ENCODE data around the gene NYAP1. TPM values are rescaled to one million over a fixed set of nuclear protein-coding genes. Genes with fewer than 3 reads are reported as not detected.

NYAP1 gene
- polyA plus RNA-seq, 1 donor (not counting 4 experiments of a cell fraction or from before 2014, with no cell fraction given) = 0.16 TPM

GRCh38 chr7:100464791-100465190, 18.9 kb upstream of the NYAP1 start:
- no peak for TF ChIP-seq EZH2 (IDR thresholded peaks at IDR 0.05; ENCODE audit: low read length)
- TF ChIP-seq, protein P1, sequence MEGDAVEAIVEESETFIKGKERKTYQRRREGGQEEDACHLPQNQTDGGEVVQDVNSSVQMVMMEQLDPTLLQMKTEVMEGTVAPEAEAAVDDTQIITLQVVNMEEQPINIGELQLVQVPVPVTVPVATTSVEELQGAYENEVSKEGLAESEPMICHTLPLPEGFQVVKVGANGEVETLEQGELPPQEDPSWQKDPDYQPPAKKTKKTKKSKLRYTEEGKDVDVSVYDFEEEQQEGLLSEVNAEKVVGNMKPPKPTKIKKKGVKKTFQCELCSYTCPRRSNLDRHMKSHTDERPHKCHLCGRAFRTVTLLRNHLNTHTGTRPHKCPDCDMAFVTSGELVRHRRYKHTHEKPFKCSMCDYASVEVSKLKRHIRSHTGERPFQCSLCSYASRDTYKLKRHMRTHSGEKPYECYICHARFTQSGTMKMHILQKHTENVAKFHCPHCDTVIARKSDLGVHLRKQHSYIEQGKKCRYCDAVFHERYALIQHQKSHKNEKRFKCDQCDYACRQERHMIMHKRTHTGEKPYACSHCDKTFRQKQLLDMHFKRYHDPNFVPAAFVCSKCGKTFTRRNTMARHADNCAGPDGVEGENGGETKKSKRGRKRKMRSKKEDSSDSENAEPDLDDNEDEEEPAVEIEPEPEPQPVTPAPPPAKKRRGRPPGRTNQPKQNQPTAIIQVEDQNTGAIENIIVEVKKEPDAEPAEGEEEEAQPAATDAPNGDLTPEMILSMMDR (optimal IDR thresholded peaks at IDR 0.05 in 1 of 3, IDR thresholded peaks at IDR 0.05 in 1 of 3, conservative IDR thresholded peaks at IDR 0.05 in 1 of 3; ENCODE audit: extremely low read depth in 1 of 3, insufficient read depth in 2 of 3, low read length in 3 of 3) = no peak
- dilution Hi-C loops (cut with MboI; ENCODE audit: extremely low pct_ligation_motif_present, low sequenced_read_pairs) = no loop called here

DNA sequence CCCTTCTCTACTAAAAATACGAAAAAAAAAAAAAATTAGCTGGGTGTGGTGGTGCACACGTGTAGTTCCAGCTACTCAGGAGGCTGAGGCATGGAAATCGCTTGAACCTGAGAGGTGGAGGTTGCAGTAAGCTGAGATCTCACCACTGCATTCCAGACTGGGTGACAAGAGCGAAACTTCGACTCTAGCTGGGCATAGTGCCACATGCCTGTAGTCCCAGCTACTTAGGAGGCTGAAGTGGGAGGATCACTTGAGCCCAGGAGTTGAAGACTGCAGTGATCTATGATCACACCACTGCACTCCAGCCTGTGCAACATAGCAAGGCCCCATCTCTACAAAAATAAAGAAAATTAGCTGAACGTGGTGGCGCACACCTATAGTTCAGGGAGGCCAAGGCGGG, 18.4 kb upstream of the NYAP1 start:
- Histone ChIP-seq H3K9me1 (ENCODE audit: control insufficient read depth, extremely low read depth, insufficient read depth, low read length) (no peaks in the 10 kb centered on the region), H4K20me1 (ENCODE audit: control insufficient read depth, extremely low read depth, insufficient read depth, low read length) (no peaks in the 10 kb centered on the region), H3K4me3 (ENCODE audit: control insufficient read depth in 2 of 3, extremely low read depth in 1 of 3, insufficient read depth in 2 of 3, low read depth in 1 of 3, low read length in 3 of 3) (no peak overlapping the region), H3K36me3 (ENCODE audit: control insufficient read depth in 2 of 2, extremely low read depth in 1 of 2, insufficient read depth in 2 of 2, low read length in 2 of 2) (peaks cover 11 to 20% of the 10 kb centered on the region in 2 experiments), H3K27me3 (ENCODE audit: control insufficient read depth, extremely low read depth, insufficient read depth, low read length) (no peaks in the 10 kb centered on the region), H3K9ac (ENCODE audit: control insufficient read depth, extremely low read depth, insufficient read depth, low read length) (no peak overlapping the region), H3K27ac (ENCODE audit: control insufficient read depth, insufficient read depth, low read length) (no peak overlapping the region), H2AFZ (ENCODE audit: control insufficient read depth, low read length) (no peak overlapping the region), H3K4me2 (ENCODE audit: control insufficient read depth, extremely low read depth, insufficient read depth, low read depth, low read length) (no peak overlapping the region), H3K4me1 (ENCODE audit: control insufficient read depth, extremely low read depth, insufficient read depth, low read length) (no peaks in the 10 kb centered on the region), H3K79me2 (ENCODE audit: control insufficient read depth, insufficient read depth, low read length) (no peaks in the 10 kb centered on the region), H3K9me3 (ENCODE audit: control insufficient read depth, low read depth, low read length) (no peaks in the 10 kb centered on the region)
- TF ChIP-seq, protein P1 (optimal IDR thresholded peaks at IDR 0.05 in 1 of 3, IDR thresholded peaks at IDR 0.05 in 1 of 3, conservative IDR thresholded peaks at IDR 0.05 in 1 of 3; ENCODE audit: extremely low read depth in 1 of 3, insufficient read depth in 2 of 3, low read length in 3 of 3) = no peak
- no peak for TF ChIP-seq EZH2 (IDR thresholded peaks at IDR 0.05; ENCODE audit: low read length)
- FAIRE-seq (no peak), DNase-seq (ENCODE audit: low read depth, low spot score) (no peak)
- dilution Hi-C loops (cut with MboI; ENCODE audit: extremely low pct_ligation_motif_present, low sequenced_read_pairs) = no loop called here

More at GRCh38 chr7:100464791-100465190, 18.9 kb upstream of the NYAP1 start:
- peaks cover 11 to 20% of the 10 kb centered on the region in 2 experiments for H3K36me3 ChIP-seq (ENCODE audit: control insufficient read depth in 2 of 2, extremely low read depth in 1 of 2, insufficient read depth in 2 of 2, low read length in 2 of 2)
- no peak overlapping the region for H2AFZ ChIP-seq (ENCODE audit: control insufficient read depth, low read length)
- no peak for FAIRE-seq
- H3K27ac ChIP-seq (ENCODE audit: control insufficient read depth, insufficient read depth, low read length) = no peak overlapping the region
- H3K4me3 ChIP-seq (ENCODE audit: control insufficient read depth in 2 of 3, extremely low read depth in 1 of 3, insufficient read depth in 2 of 3, low read depth in 1 of 3, low read length in 3 of 3) = no peak overlapping the region
- H3K9ac ChIP-seq (ENCODE audit: control insufficient read depth, extremely low read depth, insufficient read depth, low read length) = no peak overlapping the region
- no peak overlapping the region for H3K4me2 ChIP-seq (ENCODE audit: control insufficient read depth, extremely low read depth, insufficient read depth, low read depth, low read length)
- H3K27me3 ChIP-seq (ENCODE audit: control insufficient read depth, extremely low read depth, insufficient read depth, low read length) = no peaks in the 10 kb centered on the region
- DNase-seq (ENCODE audit: low read depth, low spot score) = no peak
- H3K9me3 ChIP-seq (ENCODE audit: control insufficient read depth, low read depth, low read length) = no peaks in the 10 kb centered on the region
- no peaks in the 10 kb centered on the region for H3K9me1 ChIP-seq (ENCODE audit: control insufficient read depth, extremely low read depth, insufficient read depth, low read length)
- no peaks in the 10 kb centered on the region for H3K4me1 ChIP-seq (ENCODE audit: control insufficient read depth, extremely low read depth, insufficient read depth, low read length)
- no peaks in the 10 kb centered on the region for H3K79me2 ChIP-seq (ENCODE audit: control insufficient read depth, insufficient read depth, low read length)
- no peaks in the 10 kb centered on the region for H4K20me1 ChIP-seq (ENCODE audit: control insufficient read depth, extremely low read depth, insufficient read depth, low read length)
